ENCODE measurements around the gene NEK5.
"Not testable (repeated sequence)": the region's sequence is repeated elsewhere in the genome, so short reads cannot be mapped to it uniquely, and the experiment has no call there.

The NEK5 gene

GRCh38 chr13:52137489-52137888 is 8.6 kb upstream of the NEK5 start:
- no peak for DNase-seq (ENCODE audit: low read depth in 2 of 3, low spot score in 2 of 3)

- DNase-seq (ENCODE audit: low read depth in 2 of 3, low spot score in 2 of 3), result no peak
Observed at GRCh38 chr13:52136763-52137162, 7.9 kb upstream of the NEK5 start.

DNA sequence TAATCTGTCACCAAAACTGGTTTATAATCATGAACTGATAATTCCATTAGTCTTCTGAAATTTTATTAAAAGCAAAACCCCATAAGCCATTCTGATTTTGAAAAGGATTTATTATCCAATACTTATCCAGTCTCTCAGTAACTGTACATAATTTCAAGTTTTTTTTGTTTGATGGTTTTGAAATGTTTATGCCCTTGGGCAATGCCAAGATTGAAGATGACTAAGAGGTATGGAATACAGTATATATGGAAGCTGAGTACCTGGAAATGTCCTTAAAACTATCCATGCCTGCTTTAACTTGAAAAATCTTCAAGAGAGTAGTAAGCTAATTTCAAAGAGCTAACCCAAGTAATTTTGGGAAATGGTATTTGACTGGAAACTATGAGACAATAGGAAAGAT is 1.8 kb upstream of the NEK5 start:
- DNase-seq (ENCODE audit: low read depth in 2 of 3, low spot score in 2 of 3), result no peak

DNA sequence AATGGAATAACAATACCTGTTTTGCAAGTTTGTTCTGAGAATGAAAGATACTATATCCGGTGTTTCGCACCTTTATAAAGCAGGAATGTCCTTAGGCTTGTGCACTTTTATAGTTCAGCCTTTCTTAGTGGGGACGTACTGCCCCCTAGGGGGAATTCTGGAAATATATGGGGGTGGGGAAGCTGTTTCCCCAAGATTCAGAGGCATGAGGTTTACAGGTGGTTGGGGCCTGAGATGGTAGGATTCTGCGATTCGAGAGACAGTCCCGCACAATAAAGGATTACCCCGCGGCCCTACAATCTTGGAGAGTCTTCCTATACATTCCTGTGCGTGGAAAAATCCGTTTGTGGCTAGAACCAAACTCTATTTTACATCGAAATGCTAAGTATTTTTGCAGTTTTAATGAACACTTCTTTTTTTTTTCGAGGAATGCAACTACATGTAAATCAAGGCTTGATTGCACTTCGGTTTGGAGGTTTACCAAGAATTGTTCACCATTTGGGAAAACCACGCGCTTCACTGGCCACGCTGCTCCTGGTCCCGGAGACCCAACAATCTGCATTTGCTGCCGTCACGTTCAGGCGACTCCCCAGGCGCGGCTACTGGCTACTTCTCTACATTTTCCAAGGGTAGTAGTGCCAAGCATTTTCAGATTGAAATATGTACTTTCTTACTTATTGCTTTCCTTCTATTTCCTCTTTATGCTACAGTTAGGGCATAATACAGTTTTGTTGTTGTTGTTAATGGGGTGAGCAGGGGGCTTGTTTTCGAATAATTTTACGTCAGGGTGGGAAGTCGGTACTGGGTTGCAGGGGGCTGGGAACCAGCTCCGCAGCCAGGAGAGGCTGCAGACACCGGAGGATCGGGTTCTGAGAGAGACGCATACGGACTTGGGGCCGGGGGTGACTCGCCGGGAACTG is 830 bp downstream of the NEK5 start:
- DNase-seq (ENCODE audit: low read depth in 2 of 3, low spot score in 2 of 3), result peak in 1 of 3 experiments; percentile 10

GRCh38 chr13:52127378-52127777 is 1.5 kb downstream of the NEK5 start:
- no peak for DNase-seq (ENCODE audit: low read depth in 2 of 3, low spot score in 2 of 3)

DNA sequence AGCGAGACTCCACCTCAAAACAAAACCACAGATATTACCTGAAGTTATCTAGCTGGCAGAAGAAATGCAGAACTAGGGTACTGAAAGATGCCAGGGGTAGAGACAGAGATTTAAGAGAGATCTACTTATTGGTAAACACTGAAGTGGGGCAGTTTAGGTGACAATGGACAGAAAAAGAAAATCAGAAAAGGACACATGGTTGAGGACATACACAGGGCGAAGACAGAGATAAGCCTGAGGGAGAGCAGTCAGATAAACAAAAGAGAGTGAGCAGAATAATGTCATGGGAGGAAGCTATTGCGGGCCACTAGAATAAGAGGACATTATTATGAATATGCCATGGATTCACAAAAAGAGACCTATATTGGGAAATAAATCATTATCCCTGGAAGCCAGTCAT is 3.3 kb downstream of the NEK5 start:
- DNase-seq (ENCODE audit: low read depth in 2 of 3, low spot score in 2 of 3), result no peak

- DNase-seq (ENCODE audit: low read depth in 2 of 3, low spot score in 2 of 3), result no peak
Observed at GRCh38 chr13:52118595-52118994, 10.3 kb downstream of the NEK5 start.

- no peak for DNase-seq (ENCODE audit: low read depth in 2 of 3, low spot score in 2 of 3)
Observed at GRCh38 chr13:52118095-52118494, 10.8 kb downstream of the NEK5 start.

DNA sequence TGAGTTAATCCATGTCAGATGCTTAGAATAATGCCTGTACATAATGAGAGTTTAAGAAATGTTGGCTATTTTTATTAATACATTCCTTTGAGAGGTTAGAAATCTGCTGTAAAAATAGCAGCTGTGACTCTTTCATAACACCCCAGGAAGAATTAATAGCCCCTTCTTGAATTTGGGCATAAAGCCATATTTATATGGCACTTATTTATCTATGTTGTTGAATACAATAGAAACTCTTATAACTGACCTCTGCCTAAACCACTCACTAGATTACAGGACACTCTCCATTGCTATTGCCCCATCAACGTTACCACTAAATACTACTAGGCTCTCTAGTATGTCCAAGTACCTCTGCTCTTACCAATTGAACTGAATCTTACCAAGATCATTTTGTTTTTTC is 16.3 kb downstream of the NEK5 start:
- DNase-seq (ENCODE audit: low read depth in 2 of 3, low spot score in 2 of 3), result no peak

GRCh38 chr13:52109116-52109670 is 19.7 kb downstream of the NEK5 start:
- no peak for DNase-seq (ENCODE audit: low read depth in 2 of 3, low spot score in 2 of 3)

- DNase-seq (ENCODE audit: low read depth in 2 of 3, low spot score in 2 of 3), result no peak
Observed at GRCh38 chr13:52105841-52106240, 23.0 kb downstream of the NEK5 start.

GRCh38 chr13:52104624-52105023 is 24.2 kb downstream of the NEK5 start:
- no peak for DNase-seq (ENCODE audit: low read depth in 2 of 3, low spot score in 2 of 3)

GRCh38 chr13:52103386-52103785 is 25.5 kb downstream of the NEK5 start:
- no peak for DNase-seq (ENCODE audit: low read depth in 2 of 3, low spot score in 2 of 3)

- not testable (repeated sequence) for DNase-seq (ENCODE audit: low read depth in 2 of 3, low spot score in 2 of 3)
Observed at GRCh38 chr13:52102423-52102822, 26.4 kb downstream of the NEK5 start.

DNA sequence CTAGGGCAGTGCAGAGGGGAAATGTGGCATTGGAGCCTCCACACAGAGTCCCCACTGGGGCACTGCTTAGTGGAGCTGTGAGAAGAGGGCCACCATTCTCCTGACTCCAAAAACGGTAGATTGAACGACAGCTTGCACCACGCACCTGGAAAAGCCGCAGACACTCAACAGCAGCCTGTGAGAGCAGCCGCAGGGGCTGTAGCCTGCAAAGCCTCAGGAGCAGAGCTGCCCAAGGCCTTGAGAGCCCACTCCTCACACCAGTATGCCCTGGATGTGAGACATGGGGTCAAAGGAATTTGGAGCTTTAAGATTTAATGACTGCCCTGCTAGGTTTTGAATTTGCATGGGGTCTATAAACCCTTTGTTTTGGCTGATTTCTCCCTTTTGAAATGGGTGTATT is 31.7 kb downstream of the NEK5 start:
- DNase-seq (ENCODE audit: low read depth in 2 of 3, low spot score in 2 of 3), result no peak

GRCh38 chr13:52096748-52097147 is 32.1 kb downstream of the NEK5 start:
- DNase-seq (ENCODE audit: low read depth in 2 of 3, low spot score in 2 of 3), result no peak

GRCh38 chr13:52096062-52096461 is 32.8 kb downstream of the NEK5 start:
- DNase-seq (ENCODE audit: low read depth in 2 of 3, low spot score in 2 of 3), result no peak

DNA sequence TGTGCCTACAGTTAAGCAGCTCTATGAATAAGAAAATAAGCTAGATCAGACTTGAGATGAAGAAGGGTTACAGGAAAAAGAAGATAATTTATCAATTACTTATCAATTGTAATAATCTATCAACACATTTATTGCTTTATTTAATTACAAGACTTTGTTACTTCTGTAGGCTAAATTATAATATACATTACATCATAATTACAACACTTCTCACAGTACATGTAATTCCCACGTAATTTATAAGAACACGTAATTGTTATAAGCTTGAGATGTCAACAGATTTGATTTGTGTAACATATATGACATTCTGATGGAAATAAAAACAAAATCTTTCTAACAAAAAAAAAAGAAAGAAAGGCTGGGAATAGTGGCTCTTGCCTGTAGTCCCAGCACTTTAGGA is 36.8 kb downstream of the NEK5 start:
- DNase-seq (ENCODE audit: low read depth in 2 of 3, low spot score in 2 of 3), result no peak

DNA sequence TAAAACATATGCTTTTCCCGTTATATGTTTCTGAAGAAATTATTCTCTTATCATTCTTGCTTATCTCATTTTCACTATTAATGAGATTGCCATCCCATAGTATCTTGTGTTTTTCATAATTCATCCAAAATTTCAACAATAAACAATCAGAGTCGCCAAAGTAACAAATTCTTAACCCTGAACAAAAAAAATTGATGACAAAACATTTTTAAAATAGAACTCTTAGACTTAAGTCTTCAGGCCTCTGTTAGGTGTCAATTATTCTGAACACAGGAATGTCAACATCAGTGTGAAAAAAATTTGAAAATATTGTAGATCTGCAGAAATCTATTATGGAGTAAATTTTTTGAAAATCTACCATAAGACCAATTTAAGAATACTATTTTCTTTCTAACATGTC is 37.4 kb downstream of the NEK5 start:
- DNase-seq (ENCODE audit: low read depth in 2 of 3, low spot score in 2 of 3), result no peak

DNA sequence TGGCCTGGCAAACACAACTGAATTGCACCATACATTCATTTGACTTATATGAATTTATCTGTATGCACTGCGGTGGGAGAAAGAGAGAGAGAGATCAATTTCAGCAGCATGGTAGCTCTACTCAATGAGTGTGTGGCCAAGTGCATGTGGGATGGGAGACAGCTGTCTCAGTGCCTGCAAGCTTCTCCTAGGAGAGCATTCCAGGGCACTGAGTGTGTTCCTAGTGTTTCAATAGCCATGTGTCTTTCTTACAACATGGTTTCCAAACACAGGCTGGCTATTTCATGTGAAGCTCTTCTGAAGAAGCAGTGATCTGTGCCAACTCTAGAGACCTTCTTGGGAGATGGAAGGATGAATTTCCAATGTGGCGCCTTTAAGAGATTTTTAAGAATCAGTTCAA is 43.5 kb downstream of the NEK5 start:
- no peak for DNase-seq (ENCODE audit: low read depth in 2 of 3, low spot score in 2 of 3)

DNA sequence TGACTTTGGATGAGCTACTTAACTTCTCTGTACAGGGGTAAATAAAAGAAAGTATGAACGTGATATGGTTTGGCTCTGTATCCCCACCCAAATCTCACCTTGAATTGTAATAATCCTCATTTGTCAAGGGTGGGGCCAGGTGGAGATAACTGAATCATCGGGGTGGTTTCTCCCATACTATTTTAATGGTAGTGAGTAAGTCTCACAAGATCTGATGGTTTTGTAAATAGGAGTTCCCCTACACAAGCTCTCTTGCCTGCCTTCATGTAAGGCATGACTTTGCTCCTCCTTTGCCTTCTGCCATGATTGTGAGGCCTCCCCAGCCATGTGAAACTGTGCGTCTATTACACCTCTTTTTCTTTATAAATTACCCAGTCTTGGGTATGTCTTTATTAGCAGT is 43.9 kb downstream of the NEK5 start:
- not testable (repeated sequence) for DNase-seq (ENCODE audit: low read depth in 2 of 3, low spot score in 2 of 3)

DNA sequence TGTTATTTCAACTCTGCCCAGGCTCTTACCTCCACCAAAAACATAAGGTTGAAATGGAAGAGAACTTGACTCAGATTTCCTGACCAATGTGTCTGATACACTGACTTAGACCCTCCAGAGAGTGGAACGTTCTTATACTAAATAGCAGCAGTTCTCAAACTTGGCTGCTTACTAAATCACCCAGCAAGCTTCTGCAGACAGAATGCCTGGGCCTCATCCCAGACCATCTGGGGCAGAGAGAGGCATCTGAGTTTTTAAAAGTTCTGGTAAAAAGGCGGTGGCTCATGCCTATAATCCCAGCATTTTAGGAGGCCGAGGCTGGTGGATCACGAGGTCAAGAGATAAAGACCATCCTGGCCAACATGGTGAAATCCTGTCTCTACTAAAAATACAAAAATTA is 46.3 kb downstream of the NEK5 start:
- no peak for DNase-seq (ENCODE audit: low read depth in 2 of 3, low spot score in 2 of 3)

DNA sequence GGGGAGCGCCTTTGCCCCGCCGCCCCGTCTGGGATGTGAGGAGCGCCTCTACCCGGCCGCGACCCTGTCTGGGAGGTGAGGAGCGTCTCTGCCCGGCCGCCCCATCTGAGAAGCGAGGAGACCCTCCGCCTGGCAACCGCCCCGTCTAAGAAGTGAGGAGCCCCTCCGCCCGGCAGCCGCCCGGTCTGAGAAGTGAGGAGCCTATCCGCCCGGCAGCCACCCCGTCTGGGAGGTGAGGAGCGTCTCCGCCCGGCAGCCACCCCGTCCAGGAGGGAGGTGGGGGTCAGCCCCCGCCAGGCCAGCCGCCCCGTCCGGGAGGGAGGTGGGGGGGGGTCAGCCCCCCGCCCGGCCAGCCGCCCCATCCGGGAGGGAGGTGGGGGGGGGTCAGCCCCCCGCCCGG is 49.0 kb downstream of the NEK5 start:
- not testable (repeated sequence) for DNase-seq (ENCODE audit: low read depth in 2 of 3, low spot score in 2 of 3)

Data from activated CD8-positive, alpha-beta memory T cell treated with anti-CD3 and anti-CD28 coated beads for 48 hours (primary cell).